ENCODE data around the gene ZNF77. TPM values are rescaled to one million over a fixed set of nuclear protein-coding genes. Genes with fewer than 3 reads are reported as not detected.

Gene ZNF77
- total and polyA plus RNA-seq, 10 of the 15 experiments (the other 5 are each of a cell fraction or from before 2014, with no cell fraction given): 1.9 to 4.7 (median 3.0) TPM

GRCh38 chr19:2962018-2962670 lies 17.4 kb upstream of the ZNF77 start (continued):
- TF ChIP-seq BCL3 (IDR thresholded peaks at IDR 0.05; ENCODE audit: borderline replicate concordance, insufficient read depth, low read depth, low read length, poor library complexity, severe bottlenecking): no peak

GRCh38 chr19:2960120-2960519 lies 15.3 kb upstream of the ZNF77 start:
- WGBS (ENCODE audit: insufficient coverage, insufficient replicate concordance, low lambda C conversion rate, missing lambda C conversion rate): 64% methylated on average over 11 of the region's 12 CpGs
- no peak overlapping the region for H2AFZ ChIP-seq (ENCODE audit: control insufficient read depth, low read depth, low read length)
- POLR2A ChIA-PET: interaction anchor here (0.6 kb wide), 1 partner anchor 668 kb away, joined by 4 read pairs; no protein-coding TSS in a partner anchor

More at GRCh38 chr19:2960120-2960519, 15.3 kb upstream of the ZNF77 start:
- no peak for TF ChIP-seq E2F4 (IDR thresholded peaks at IDR 0.05; ENCODE audit: low read depth, low read length)
- TF ChIP-seq BCL11A (IDR thresholded peaks at IDR 0.05; ENCODE audit: low read depth, low read length): no peak
- no peak for TF ChIP-seq CBX5 (IDR thresholded peaks at IDR 0.05; ENCODE audit: low read depth)
- TF ChIP-seq HDAC6 (IDR thresholded peaks at IDR 0.05; ENCODE audit: unreplicated experiment): no peak
- no peak for TF ChIP-seq CEBPB (IDR thresholded peaks at IDR 0.05; ENCODE audit: borderline replicate concordance in 1 of 2, low read depth in 2 of 2, low read length in 2 of 2)
- DNase-seq (ENCODE audit: low read depth, low spot score): no peak
- RAD21 ChIA-PET (ENCODE audit: unreplicated experiment): interaction anchor here (1.2 kb wide), 1 partner anchor 10 kb away, joined by 3 read pairs; no protein-coding TSS in a partner anchor
- Histone ChIP-seq H3K4me1 (ENCODE audit: control insufficient read depth, insufficient read depth, low read length) (no peaks in the 10 kb centered on the region), H3K79me2 (ENCODE audit: control insufficient read depth, insufficient read depth, low read length) (no peaks in the 10 kb centered on the region), H3K4me3 (no peak overlapping the region), H3K9ac (ENCODE audit: control insufficient read depth, insufficient read depth, low read length) (no peak overlapping the region), H3K4me2 (ENCODE audit: control insufficient read depth, insufficient read depth) (no peak overlapping the region), H3K9me3 (replicated peaks; ENCODE audit: control insufficient read depth, insufficient read depth, low read length) (no peaks in the 10 kb centered on the region), H4K20me1 (ENCODE audit: control insufficient read depth, insufficient read depth) (no peaks in the 10 kb centered on the region), H3K27ac (ENCODE audit: control insufficient read depth, insufficient read depth) (no peak overlapping the region), H3K27me3 (replicated peaks in 1 of 2; ENCODE audit: control insufficient read depth in 2 of 2, insufficient read depth in 2 of 2, low read length in 1 of 2) (no peaks in the 10 kb centered on the region), H3K36me3 (ENCODE audit: control insufficient read depth in 2 of 2, insufficient read depth in 2 of 2, low read length in 1 of 2) (no peaks in the 10 kb centered on the region)
- intact Hi-C loops (cut with micrococcal nuclease; ENCODE audit: unreplicated experiment): no loop called here
- SMC1A ChIA-PET (ENCODE audit: uncharacterized antibody, unreplicated experiment): interaction anchor here (1.0 kb wide), 1 partner anchor 10 kb away, joined by 3 read pairs; no protein-coding TSS in a partner anchor
- ATAC-seq: no peak
- in situ Hi-C loops (cut with MboI): loop anchor here (5.0 kb wide), 1 partner anchor 142 kb away; no protein-coding TSS in a partner anchor
- no TSS peak for BruUV-seq (replicated peaks)
- FAIRE-seq: no peak
- CTCF ChIA-PET: interaction anchor here (0.6 to 3.9 kb wide), 7 partner anchors 9 to 312 kb away, joined by 3 to 14 read pairs (median 4); no protein-coding TSS in a partner anchor

Measured in GM12878 (cell line).